GM18861 (cell line): Measurements from ENCODE around the gene PFKFB3.
"Not testable (repeated sequence)": the region's sequence is repeated elsewhere in the genome, so short reads cannot be mapped to it uniquely, and the experiment has no call there.

Source experiments
- ATAC-seq: cut with Tn5 transposase; IDR thresholded peaks from one replicate; pipeline ENCODE4 v1.9.1; 2021; ENCODE audit not compliant: unreplicated experiment

The PFKFB3 gene

GRCh38 chr10:6200734-6201515 lies 1.8 kb upstream of the PFKFB3 start:
- ATAC-seq = no peak

- peak; percentile 50 for ATAC-seq
Measured at GRCh38 chr10:6201516-6201975, 1.2 kb upstream of the PFKFB3 start.

- no peak for ATAC-seq
Measured at GRCh38 chr10:6202098-6202683, 541 bp upstream of the PFKFB3 start.

DNA sequence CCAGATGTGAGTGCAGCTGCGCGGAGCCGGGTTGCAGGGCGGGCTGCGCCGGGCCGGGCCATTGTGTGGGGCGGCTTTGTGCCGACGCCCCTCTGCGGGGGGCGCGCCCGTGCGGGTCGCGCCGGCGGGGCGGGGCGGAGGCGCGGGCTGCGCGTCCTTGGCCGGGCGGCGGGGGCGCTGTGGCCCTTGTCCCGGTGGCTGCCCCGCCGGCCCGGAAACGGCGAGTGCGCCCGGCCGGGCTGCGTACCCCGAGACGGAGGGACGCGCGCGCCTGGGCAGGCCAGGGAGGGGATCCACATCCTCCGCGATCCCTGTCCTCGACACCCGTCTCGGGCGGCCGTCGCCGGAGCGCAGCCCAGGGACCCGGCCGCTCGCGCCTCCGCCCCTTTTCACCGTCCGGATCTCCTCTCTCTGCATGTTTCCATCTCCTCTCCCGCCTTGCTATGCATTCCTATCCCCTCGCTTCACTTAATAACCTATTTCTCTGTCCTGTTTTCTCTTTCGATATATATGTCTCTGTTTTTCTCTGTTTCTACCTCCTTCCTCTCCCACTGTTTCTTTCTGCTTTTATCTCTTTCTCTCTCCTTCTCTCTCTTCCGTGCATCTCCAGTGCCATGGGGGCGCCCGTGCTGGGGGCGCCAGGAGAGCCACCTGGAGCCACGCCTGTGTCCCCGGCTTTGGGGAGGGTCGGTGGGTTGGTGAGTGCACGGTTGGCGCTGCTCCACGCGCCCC lies 765 bp downstream of the PFKFB3 start:
- peak; percentile 24 for ATAC-seq

- ATAC-seq = no peak
Measured at GRCh38 chr10:6204063-6204340, 1.3 kb downstream of the PFKFB3 start.

GRCh38 chr10:6204341-6205191 lies 1.8 kb downstream of the PFKFB3 start:
- no peak for ATAC-seq

DNA sequence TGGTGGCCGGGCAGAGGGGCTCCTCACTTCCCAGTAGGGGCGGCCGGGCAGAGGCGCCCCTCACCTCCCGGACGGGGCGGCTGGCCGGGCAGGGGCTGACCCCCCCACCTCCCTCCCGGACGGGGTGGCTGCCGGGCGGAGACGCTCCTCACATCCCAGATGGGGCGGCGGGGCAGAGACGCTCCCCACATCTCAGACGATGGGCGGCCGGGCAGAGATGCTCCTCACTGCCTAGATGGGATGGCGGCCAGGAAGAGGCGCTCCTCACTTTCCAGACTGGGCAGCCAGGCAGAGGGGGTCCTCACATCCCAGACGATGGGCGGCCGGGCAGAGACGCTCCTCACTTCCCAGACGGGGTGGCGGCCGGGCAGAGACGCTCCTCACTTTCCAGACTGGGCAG lies 3.8 kb downstream of the PFKFB3 start:
- ATAC-seq = not testable (repeated sequence)

DNA sequence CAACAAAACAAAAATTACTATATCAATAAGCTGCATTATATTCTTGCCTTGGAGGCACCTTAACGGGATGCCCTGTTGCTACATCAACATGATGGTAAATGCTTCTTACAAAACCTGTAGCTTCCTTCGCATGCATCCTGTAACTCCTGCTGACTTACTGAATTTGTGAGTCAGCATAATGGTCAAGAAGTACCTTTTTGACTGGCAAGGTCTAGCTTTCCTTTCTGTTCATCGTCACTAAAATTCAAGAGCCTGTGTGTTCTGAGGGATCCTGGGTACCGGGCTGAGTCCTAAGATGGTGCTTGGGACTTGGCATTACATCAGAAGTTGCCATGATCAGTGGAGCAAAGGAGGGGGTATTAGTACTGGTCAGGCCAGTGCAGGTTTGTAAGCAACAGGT lies 4.9 kb downstream of the PFKFB3 start:
- no peak for ATAC-seq

- no peak for ATAC-seq
Measured at GRCh38 chr10:6208799-6209235, 6.1 kb downstream of the PFKFB3 start.

- no peak for ATAC-seq
Measured at GRCh38 chr10:6211341-6211670, 8.6 kb downstream of the PFKFB3 start.

DNA sequence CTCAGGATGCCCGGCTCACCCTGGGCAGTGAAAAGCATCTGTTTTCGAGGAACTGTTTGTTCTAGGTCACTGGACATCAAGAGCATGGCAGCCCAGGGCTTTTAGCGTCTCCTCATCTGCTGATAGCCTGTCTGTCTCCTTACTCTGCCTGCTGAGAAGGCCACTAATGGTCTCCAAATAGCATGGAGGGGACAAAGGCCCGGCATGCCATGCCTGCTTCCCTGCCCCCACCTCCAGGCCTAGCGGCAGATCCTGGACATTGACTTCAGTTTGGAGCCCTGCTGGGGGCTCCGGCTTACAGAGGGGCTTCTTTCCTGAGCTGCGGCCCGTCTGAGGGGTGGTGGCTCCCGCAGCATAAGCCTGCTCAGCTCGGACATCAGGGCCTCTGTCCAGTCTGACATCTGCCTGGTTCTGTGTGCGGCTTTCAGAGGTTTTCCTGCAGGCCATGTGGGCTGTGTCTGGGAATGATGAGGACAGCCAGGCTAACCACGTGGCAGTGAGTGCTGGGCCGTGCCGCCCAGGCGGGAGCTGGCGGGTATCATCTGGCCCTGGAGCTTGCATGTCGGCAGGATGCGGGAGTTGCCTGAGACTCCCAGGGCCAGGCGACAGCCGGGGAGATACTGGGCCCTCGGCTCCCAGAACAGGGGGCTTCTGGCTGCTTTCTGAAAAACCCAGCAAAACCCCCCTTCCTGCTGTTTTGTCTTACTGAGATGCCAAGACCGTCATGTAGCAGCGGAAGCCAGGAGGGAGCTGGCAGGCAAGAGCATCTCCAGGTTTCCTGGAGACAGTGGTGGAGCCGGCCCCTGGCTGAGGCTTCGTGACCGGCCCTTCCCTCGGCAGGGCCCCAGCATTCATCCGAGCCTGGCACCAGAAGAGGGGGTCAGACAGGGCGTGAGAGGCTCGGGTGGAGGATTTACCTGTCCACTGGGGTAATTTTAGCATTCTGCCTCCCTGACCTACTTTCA lies 9.2 kb downstream of the PFKFB3 start:
- ATAC-seq = no peak

DNA sequence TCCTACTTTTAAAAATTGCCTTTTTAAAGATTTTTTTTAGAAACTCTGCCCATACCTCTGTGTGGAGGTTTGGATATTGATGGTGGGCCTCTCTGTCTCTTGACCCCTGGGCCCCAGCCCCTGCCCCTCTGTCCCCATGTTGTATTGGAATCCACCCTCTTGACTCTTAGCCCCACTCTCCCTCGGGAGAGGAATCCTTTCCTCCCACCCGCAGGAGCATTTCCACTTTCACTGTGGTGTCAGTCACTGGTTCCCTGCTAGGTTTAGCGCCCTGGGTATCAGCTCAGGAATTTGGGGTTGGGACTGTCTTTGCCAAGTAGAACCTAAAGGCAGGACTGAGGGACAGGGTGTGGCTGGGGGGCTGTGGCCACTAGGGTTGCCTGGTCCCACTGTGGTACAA lies 10.1 kb downstream of the PFKFB3 start:
- ATAC-seq = no peak

DNA sequence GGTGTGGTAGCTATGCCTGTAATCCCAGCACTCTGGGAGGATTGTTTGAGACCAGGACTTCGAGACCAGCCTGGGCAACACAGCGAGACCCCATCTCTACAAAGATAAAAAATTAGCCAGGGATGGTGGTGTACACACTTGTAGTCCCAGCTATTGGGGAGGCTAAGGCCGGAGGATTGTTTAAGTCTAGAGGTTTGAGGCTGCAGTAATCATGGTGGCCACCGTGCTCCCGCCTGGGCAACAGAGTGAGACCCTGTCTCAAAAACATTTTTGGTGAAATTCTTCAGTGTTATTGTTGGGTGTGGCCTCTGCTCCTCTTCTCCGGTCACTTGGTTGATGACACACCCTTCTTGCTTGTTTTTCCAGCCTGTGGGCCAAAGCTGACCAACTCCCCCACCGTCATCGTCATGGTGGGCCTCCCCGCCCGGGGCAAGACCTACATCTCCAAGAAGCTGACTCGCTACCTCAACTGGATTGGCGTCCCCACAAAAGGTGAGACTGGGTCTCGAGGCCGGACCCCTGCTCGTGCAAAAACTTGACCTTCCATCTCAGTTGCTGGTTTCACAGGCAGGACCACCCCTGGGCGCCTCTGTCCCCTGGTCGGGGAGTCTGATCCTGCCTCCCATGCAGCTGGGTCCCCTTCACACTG lies 10.6 kb downstream of the PFKFB3 start:
- no peak for ATAC-seq

DNA sequence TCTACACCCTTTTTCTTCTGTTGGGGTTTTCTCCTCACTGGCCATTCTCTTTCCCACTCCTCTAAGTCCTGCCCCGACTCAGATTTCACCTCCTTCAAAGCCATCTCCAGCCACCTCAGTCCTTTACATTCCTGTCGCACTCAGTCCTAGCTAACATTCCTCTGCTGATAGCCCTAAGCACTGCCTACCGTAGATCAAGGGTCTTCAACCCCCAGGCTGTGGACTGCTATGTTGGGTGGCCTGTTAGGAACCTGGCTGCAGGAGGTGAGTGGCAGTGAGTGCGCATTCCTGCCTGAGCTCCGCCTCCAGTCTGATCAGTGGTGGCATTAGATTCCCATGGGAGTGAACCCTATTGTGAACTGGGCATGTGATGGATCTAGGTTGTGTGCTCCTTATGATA lies 11.2 kb downstream of the PFKFB3 start:
- ATAC-seq = no peak

GRCh38 chr10:6214612-6215011 lies 11.9 kb downstream of the PFKFB3 start:
- ATAC-seq = no peak

DNA sequence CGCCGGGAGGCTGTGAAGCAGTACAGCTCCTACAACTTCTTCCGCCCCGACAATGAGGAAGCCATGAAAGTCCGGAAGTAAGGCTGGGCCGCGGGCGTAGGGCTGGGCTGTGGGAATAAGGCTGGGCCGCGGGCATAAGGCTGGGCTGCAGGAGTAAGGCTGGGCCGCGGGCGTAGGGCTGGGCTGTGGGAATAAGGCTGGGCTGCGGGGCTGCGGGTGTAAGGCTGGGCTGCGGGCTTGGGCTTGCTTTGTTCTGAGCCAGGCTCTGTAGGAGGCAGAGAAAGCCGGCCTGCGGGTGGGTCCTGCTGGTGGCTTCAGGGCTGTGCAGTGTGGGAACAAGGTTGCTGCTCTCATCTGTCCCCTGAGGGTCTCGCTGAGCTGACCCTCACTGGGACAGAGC lies 12.5 kb downstream of the PFKFB3 start:
- no peak for ATAC-seq

- no peak for ATAC-seq
Measured at GRCh38 chr10:6215683-6216484, 13.2 kb downstream of the PFKFB3 start.

- ATAC-seq = no peak
Measured at GRCh38 chr10:6216916-6217315, 14.2 kb downstream of the PFKFB3 start.

- no peak for ATAC-seq
Measured at GRCh38 chr10:6217611-6218010, 14.9 kb downstream of the PFKFB3 start.
